ENCODE data around the gene ZBTB16.

DNA sequence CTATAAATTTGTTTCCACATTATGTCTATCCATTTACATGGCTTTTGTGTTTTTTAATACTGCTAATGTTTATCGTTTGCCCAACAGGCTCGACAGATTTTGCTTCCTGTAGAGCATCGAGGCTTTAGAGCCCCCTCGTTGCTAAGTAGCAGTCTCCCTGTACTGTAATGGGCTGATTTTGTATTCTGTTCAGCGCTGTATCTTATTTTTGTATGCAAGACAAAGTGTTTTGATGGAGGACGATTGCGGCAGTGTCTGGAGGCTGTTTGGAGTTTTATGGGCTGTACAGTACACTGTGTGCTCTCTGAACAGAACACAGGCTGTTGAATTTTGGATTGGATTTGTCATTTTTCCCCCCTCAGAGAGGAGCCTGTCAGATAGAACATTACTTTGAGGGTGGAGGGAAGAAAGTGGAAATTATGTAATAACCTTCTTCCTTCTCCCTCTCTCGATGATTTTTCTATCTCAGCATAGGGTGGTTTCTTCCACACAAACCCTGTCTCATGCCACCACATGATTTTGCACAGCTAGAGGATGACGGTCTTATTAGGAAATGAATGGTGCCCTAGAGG lies 104.4 kb downstream of the ZBTB16 start:
- TF ChIP-seq, protein P1, sequence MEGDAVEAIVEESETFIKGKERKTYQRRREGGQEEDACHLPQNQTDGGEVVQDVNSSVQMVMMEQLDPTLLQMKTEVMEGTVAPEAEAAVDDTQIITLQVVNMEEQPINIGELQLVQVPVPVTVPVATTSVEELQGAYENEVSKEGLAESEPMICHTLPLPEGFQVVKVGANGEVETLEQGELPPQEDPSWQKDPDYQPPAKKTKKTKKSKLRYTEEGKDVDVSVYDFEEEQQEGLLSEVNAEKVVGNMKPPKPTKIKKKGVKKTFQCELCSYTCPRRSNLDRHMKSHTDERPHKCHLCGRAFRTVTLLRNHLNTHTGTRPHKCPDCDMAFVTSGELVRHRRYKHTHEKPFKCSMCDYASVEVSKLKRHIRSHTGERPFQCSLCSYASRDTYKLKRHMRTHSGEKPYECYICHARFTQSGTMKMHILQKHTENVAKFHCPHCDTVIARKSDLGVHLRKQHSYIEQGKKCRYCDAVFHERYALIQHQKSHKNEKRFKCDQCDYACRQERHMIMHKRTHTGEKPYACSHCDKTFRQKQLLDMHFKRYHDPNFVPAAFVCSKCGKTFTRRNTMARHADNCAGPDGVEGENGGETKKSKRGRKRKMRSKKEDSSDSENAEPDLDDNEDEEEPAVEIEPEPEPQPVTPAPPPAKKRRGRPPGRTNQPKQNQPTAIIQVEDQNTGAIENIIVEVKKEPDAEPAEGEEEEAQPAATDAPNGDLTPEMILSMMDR (IDR thresholded peaks at IDR 0.05; ENCODE audit: low read depth, low read length), result no peak
- no peak for TF ChIP-seq POLR2A (IDR thresholded peaks at IDR 0.05; ENCODE audit: extremely low read depth, insufficient read length)

All from NB4 (cell line).